ENCODE data around the gene DHCR7.

The DHCR7 gene

DNA sequence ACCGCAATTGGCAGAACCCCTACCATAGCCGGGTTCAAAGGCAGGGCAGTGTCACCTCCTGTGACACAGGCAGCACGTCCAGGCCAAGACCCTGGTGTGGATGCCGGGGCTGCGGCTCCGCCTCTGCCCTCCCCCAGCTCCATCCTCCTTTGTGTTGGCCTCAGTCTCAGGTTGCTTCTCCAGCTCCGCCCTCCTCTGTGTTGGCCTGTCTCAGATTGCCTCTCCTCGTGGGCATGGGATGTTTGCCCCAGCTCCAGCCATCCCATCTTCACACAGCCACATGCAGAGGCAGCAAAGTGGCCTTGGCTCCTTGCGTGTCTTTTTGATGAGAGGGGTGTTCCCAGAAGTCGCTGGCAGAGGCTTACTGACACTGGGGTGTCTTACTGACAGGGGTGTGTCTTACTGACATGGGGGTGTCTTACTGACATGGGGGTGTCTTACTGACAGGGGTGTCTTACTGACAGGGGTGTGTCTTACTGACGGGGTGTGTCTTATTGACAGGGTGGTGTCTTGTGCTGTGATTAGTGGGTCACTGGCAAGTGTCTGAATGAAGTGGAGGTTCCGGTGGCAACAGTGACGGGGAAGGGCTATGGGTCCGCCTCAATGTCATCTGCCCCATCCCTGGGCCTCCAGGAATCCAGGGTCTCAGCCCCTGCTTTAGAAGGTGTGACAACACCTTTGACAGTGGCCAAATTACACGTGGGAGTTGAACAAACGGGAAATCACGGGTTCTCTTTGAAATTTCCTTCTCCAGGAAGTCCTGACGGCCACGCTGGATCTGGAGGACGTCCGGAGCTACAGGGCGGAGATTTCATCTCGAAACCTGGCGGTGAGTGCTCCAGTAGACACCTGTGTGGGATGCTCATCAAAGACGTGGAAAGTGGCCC, 29.7 kb upstream of the DHCR7 start:
- no peak for DNase-seq

DNA sequence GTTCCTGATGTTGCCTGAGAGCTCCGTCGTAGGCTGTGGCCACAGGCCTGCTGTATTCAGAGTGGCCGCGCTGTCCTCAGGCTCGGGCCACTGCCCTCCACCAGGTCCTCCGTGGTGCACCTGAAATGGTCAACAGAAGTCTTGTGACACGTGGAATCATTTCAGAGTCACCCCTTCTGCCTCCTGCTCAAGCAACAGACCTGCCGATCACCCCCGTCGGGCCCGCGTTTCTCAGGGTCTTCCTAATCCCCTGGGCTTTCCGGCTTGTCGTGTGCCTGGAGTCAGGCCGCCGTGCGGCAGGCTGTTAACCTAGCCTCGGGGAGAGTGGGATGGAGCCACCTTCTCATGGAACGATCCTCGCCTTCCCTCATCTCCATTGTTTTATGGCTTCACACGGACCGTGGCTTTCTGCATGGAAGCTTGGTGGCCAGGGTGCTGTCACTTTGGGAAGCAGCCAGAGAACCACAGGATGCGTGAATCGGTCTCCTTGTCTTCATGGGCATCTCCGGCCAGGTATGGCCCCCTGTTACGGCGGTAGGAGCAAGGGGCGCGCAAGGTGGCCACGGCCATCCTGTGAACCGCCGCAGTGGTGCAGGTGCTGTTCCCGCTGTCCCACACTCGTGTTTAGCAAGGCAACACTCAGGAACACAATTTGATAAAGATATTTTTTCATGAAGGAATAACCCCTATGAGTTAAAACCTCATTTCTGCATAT, 28.9 kb upstream of the DHCR7 start:
- DNase-seq, result no peak

- no peak for DNase-seq
These were observed 27.8 kb upstream of the DHCR7 start for GRCh38 chr11:71476031-71476430.

GRCh38 chr11:71474771-71475483, 26.7 kb upstream of the DHCR7 start:
- no peak for DNase-seq

GRCh38 chr11:71474141-71474770, 26.1 kb upstream of the DHCR7 start:
- DNase-seq, result no peak

GRCh38 chr11:71473793-71474080, 25.5 kb upstream of the DHCR7 start:
- DNase-seq, result no peak

GRCh38 chr11:71472941-71473792, 25.0 kb upstream of the DHCR7 start:
- DNase-seq, result no peak

DNA sequence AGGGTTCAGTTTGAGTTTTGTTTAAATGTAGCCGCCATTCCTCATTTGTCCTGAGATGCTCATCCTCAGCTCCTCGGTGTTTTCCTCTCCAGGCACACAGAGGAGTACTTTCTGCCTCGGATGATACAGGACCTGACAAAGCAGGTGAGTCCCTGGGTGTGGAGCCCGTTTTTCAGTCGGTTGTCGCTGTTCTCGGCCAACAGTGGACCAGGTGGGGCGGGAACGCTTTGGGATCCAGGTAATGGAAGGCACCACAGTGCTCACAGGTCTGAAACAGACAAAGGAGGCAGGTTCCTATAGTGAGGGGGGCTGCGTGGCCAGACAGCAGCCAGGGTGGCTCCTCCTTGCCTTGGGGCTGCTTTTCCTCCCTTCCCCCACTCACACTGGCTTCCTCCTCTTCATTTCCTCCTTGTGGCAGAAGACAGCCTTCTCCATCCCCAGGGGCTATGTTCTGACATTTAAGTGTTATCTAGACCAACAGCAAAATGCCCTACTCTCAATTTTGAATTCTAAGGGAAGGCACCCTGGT, 24.2 kb upstream of the DHCR7 start:
- no peak for DNase-seq

DNA sequence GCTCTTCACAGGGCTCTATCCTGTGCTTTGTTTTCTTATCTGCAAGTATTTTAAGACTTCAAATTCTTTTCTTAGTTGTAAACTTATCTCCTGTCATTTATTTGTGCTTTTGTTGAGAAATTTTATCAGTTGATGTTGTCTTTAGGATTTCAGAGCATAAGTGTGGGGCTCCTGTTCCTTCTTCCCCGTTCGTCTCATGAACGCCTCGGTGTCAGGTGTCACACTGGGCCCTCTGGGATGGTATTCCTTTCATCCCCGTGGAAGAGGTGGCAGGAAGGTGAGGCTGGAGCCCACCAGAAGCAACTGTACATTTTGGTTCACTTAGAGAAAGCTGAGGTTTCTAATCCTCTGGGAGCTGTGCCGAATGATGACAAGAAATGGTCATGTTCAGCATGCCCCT, 22.8 kb upstream of the DHCR7 start:
- DNase-seq, result no peak

DNA sequence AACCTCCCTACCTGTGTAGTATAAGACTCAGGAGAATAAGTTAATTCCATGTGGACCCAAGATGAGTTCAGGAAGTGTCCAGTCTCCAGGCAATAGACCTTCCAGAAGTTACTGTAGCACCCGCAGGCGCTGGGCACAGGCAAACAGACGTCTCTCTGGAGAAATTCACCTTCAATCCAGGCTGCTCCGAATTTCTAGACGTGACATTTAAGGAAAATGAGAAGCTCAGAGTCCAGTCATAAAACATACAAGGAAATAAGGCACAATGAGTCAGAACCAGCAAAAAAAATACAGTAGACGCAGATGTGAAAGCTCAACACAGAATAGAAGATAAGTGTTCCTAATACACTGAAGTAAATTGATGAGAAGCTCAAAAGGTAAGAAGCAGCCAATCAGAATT, 19.0 kb upstream of the DHCR7 start:
- DNase-seq, result no peak

- no peak for DNase-seq
These were observed 18.2 kb upstream of the DHCR7 start for GRCh38 chr11:71466358-71466757.

GRCh38 chr11:71465054-71465453, 16.9 kb upstream of the DHCR7 start:
- DNase-seq, result no peak

DNA sequence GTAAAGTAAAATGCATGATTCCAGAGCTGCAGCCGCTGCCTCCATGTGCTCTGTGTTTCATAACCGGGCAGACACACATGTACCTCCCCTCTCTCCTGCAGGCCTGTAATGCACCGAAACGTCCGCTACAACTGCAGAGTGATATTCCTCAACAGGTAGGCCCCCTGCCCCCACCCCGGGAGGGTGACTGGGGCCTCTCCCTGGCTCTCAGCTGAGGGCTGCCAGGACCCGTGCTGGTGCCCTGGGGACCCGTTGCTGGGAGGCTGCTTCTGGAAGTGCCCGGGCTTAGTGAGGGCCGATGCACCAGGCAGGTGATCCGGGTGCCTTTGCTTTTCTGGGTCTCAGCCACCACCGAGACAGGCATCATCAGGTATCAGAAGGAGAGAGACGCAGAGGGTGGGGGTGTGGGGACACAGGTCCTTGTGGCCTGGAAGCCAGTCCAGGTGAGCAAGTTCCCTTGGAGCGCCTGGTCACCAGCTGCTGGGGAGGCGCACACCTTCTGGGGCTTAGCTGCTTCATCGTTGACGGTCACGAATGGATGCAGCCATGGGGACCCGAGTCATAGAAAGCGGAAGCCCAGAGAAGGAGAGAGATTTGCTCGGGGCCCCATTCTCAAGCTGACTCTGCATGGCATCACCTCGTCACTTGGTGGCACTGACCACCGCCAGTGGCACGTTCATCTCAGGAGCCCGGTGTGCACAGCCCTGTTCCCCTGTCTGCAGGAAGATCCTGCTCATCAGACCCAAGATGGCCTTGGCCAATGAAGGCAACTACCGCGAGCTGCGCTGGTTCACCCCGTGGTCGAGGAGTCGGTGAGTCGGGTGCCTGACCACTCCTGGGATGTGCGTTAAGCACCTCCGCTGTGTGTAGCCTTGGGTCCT, 15.4 kb upstream of the DHCR7 start:
- DNase-seq, result no peak

DNA sequence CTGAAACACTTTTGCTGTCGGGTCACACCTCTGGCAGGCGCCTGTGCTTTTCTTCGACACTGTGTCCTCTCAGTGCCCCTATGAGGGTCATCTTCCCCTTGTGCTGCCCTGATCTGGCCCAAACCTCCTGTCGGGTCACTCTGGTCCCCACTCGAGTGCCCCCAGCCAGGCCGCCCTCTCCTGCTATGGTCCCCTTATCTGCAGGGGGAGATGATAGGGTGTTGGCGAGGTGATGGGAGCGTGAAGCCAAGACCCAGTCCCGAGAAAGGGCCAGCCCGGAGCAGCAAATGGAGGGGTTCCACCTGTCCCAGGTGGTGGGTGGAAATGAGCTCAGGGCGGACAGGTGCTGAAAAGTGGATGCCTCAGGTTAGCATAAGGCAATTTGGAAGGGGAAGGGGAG, 14.5 kb upstream of the DHCR7 start:
- DNase-seq, result no peak

GRCh38 chr11:71461696-71462095, 13.5 kb upstream of the DHCR7 start:
- DNase-seq, result no peak

- no peak for DNase-seq
These were observed 11.7 kb upstream of the DHCR7 start for GRCh38 chr11:71459767-71460320.

DNA sequence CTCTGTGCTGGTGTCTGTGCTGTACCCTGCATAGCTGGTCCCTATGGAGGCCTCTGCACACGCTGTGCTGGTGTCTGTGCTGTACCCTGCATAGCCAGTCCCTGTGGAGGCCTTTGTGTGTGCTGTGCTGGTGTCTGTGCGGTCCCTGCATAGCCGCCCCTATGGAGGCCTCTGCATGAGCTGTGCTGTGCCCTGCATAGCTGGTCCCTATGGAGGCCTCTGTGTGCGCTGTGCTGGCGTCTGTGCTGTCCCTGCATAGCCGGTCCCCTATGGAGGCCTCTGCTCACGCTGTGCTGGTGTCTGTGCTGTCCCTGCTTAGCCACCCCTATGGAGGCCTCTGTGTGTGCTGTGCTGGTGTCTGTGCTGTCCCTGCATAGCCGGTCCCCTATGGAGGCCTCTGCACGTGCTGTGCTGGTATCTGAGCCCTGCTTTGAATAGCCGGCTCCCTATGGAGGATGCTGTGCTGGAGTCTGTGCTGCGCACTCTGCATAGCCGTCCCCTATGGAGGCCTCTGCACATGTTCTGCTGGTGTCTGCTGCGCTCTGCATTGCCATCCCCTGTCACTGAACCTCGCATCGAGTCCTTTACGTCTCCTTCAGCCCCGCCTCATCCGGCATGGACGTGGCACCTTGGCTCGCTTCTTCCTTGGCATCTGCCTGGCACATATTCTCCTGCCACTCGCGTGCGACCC, 11.0 kb upstream of the DHCR7 start:
- DNase-seq, result no peak

- no peak for DNase-seq
These were observed 10.2 kb upstream of the DHCR7 start for GRCh38 chr11:71458146-71459070.

DNA sequence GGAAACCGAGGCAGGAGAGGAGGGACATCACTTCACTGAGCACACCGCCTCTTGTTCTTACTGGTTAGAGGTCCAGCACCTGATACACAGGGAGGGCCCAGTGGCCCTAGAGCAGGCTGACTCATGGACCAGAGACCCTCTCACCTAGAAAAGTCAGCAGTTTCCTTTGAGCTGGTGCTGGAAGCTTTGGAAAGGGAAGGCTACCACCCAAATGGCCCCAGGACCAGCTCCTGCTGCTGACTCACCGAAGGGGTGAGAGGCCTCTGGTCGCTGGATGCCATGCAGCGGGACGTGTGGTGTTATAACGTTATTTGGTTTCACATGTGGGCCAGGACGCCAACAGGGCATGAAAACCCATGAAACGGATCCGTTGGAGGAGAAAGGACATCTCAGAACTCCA, 8.6 kb upstream of the DHCR7 start:
- no peak for DNase-seq
